Activated CD4-positive, alpha-beta T cell treated with anti-CD3 and anti-CD28 coated beads for 48 hours (primary cell): ENCODE data around the gene SERPINI2.
"Not testable (repeated sequence)": the region's sequence is repeated elsewhere in the genome, so short reads cannot be mapped to it uniquely, and the experiment has no call there.

ENCODE experiments used
- DNase-seq: peaks from one replicate; pipeline ENCODE4 v3.0.0-alpha.2; 2020

SERPINI2 gene

GRCh38 chr3:167450195-167450594, 23.6 kb downstream of the SERPINI2 start:
- DNase-seq = no peak

- no peak for DNase-seq
Measured at GRCh38 chr3:167445491-167445890, 28.4 kb downstream of the SERPINI2 start.

- no peak for DNase-seq
Measured at GRCh38 chr3:167441256-167441655, 32.6 kb downstream of the SERPINI2 start.

- DNase-seq = no peak
Measured at GRCh38 chr3:167437428-167438139, 36.3 kb downstream of the SERPINI2 start.

GRCh38 chr3:167426962-167427361, 46.9 kb downstream of the SERPINI2 start:
- DNase-seq = not testable (repeated sequence)

- DNase-seq = not testable (repeated sequence)
Measured at GRCh38 chr3:167422396-167422795, 51.4 kb downstream of the SERPINI2 start.

GRCh38 chr3:167409611-167410010, 64.2 kb downstream of the SERPINI2 start:
- DNase-seq = no peak

- peak; percentile 6 for DNase-seq
Measured at GRCh38 chr3:167406876-167407492, 66.9 kb downstream of the SERPINI2 start.

- no peak for DNase-seq
Measured at GRCh38 chr3:167397826-167398225, 76.0 kb downstream of the SERPINI2 start.

- no peak for DNase-seq
Measured at GRCh38 chr3:167396075-167396474, 77.8 kb downstream of the SERPINI2 start.

GRCh38 chr3:167394003-167394402, 79.8 kb downstream of the SERPINI2 start:
- DNase-seq = no peak
